HG02571 (cell line): ENCODE results near the gene PRKRIP1.
A peak's percentile ranks its signal among the peaks of the same experiment; 100 is the strongest.
"Not testable (repeated sequence)": the region's sequence is repeated elsewhere in the genome, so short reads cannot be mapped to it uniquely, and the experiment has no call there.

ENCODE experiments used
- ATAC-seq: cut with Tn5 transposase; IDR thresholded peaks from one replicate; pipeline ENCODE4 v1.9.1; 2021; ENCODE audit warnings: mild to moderate bottlenecking, moderate library complexity; ENCODE audit not compliant: unreplicated experiment

The PRKRIP1 gene

GRCh38 chr7:102429141-102429899, 33.2 kb downstream of the PRKRIP1 start:
- ATAC-seq, result no peak

- no peak for ATAC-seq
Measured at GRCh38 chr7:102431617-102432298, 35.6 kb downstream of the PRKRIP1 start.

GRCh38 chr7:102432442-102433218, 36.5 kb downstream of the PRKRIP1 start:
- peak; percentile 26 for ATAC-seq

- peak; percentile 53 for ATAC-seq
Measured at GRCh38 chr7:102433219-102434038, 37.3 kb downstream of the PRKRIP1 start, which contains the start of gene ORAI2. Gene ORAI2, plus strand, starts transcription at chr7:102433575. Its CDS starts 5,382 bp downstream, at chr7:102438957.

GRCh38 chr7:102434039-102434486, 37.9 kb downstream of the PRKRIP1 start:
- no peak for ATAC-seq

GRCh38 chr7:102436118-102436517, 40.0 kb downstream of the PRKRIP1 start:
- no peak for ATAC-seq

- no peak for ATAC-seq
Measured at GRCh38 chr7:102439963-102440795, 44.0 kb downstream of the PRKRIP1 start.

GRCh38 chr7:102444961-102445673, 49.0 kb downstream of the PRKRIP1 start:
- peak; percentile 40 for ATAC-seq

- no peak for ATAC-seq
Measured at GRCh38 chr7:102445674-102446071, 49.5 kb downstream of the PRKRIP1 start.

- ATAC-seq, result no peak
Measured at GRCh38 chr7:102446387-102447156, 50.4 kb downstream of the PRKRIP1 start.

GRCh38 chr7:102447311-102447710, 51.1 kb downstream of the PRKRIP1 start:
- no peak for ATAC-seq

GRCh38 chr7:102449136-102449535, 53.0 kb downstream of the PRKRIP1 start:
- ATAC-seq, result no peak

GRCh38 chr7:102450242-102450641, 54.1 kb downstream of the PRKRIP1 start:
- ATAC-seq, result no peak

- ATAC-seq, result no peak
Measured at GRCh38 chr7:102451371-102452054, 55.4 kb downstream of the PRKRIP1 start.

- no peak for ATAC-seq
Measured at GRCh38 chr7:102452451-102452850, 56.3 kb downstream of the PRKRIP1 start.

- no peak for ATAC-seq
Measured at GRCh38 chr7:102453319-102453718, 57.2 kb downstream of the PRKRIP1 start.

GRCh38 chr7:102454468-102454867, 58.3 kb downstream of the PRKRIP1 start:
- ATAC-seq, result no peak

- not testable (repeated sequence) for ATAC-seq
Measured at GRCh38 chr7:102454932-102455331, 58.8 kb downstream of the PRKRIP1 start.
